ENCODE measurements around the gene SMURF1. TPM values are rescaled to one million over a fixed set of nuclear protein-coding genes. Genes with fewer than 3 reads are reported as not detected.
"Not testable (repeated sequence)": the region's sequence is repeated elsewhere in the genome, so short reads cannot be mapped to it uniquely, and the experiment has no call there.

The SMURF1 gene
- total RNA-seq, 1 experiment from 2014 or later, result 16.7 TPM

DNA sequence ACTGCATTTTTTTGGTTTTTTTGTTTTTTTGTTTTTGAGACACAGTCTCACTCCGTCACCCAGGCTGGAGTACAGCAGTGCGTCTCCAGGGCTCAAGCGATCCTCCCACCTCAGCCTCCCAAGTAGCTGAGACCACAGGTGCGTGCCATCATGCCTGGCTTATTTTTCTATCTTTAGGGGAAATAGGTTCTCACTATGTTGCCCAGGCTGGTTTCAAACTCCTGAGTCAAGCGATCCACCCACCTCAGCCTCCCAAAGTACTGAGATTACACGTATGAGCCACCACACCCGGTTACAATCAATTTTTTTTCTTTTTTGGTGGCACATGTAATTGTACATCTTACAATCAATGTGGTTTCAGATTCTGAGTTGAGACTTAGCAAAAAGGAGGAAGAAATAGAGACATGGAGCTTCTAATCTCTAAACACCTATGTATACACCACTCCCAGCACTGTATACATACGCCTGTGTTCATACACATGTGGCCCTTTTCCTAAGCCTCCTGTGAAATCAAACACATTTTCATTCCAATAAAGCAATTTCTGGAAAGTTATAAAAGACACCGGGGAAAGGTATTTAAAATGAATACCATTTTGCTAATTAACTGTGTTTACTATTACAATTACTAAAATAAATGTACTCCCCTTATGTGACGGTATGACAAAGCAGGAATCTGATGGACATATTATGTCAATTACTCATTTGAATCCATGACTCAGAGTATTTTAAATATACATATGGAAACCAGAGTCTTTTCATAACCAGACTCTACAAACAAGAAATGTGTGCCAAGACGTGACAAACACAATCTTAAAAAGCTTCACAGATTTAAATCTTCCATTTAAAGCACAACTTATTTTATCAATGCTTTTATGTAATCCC is 40.9 kb downstream of the SMURF1 start:
- Histone ChIP-seq H4K20me1 (ENCODE audit: insufficient read depth, low read depth, low read length) (no peaks in the 10 kb centered on the region), H3K9me2 (replicated peaks; ENCODE audit: insufficient read depth, low read length) (no peaks in the 10 kb centered on the region), H2AFZ (ENCODE audit: low read length) (no peak overlapping the region), H3K79me2 (ENCODE audit: low read length) (peaks cover 100% of the 10 kb centered on the region), H3K4me3 (ENCODE audit: low read length) (no peak overlapping the region), H3K4me1 (ENCODE audit: low read length) (peaks cover 90% of the 10 kb centered on the region), H3K36me3 (ENCODE audit: insufficient read depth, low read length) (peaks cover 14% of the 10 kb centered on the region; the same call in 1 of the 2 replicates), H3K9me3 (ENCODE audit: low read length) (no peaks in the 10 kb centered on the region), H3K27me3 (ENCODE audit: low read length) (no peaks in the 10 kb centered on the region), H3K9ac (ENCODE audit: low read length) (peak overlapping the region; percentile 2; the same call in 1 of the 2 replicates), H3K4me2 (ENCODE audit: low read depth, low read length, poor library complexity, severe bottlenecking) (peak overlapping the region; percentile 48), H3K27ac (ENCODE audit: low read length) (peak overlapping the region; percentile 69)
- no peak for DNase-seq

DNA sequence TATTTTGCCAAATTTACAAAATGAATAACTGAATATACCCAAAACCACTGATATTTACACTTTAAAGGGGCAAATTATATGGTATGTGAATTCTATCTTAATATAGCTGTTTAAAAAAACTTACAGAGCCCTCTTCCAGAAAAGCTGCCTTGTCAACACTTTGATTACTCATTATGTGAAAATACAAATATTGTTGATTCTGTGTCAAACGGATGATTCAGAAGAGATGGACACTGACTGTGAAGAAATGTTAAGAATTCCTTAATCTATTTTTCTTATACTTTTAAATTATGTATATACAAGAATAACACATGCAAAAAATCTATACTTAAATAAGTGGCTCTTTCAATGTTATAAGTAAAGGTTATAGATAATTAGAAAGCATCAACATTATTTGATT is 41.5 kb downstream of the SMURF1 start:
- peaks cover 14% of the 10 kb centered on the region; the same call in 1 of the 2 replicates for H3K36me3 ChIP-seq (ENCODE audit: insufficient read depth, low read length)
- no peak overlapping the region for H3K4me3 ChIP-seq (ENCODE audit: low read length)
- no peak overlapping the region for H2AFZ ChIP-seq (ENCODE audit: low read length)
- no peaks in the 10 kb centered on the region for H3K9me2 ChIP-seq (replicated peaks; ENCODE audit: insufficient read depth, low read length)
- no peak overlapping the region for H3K9ac ChIP-seq (ENCODE audit: low read length)
- DNase-seq, result no peak
- H3K9me3 ChIP-seq (ENCODE audit: low read length), result no peaks in the 10 kb centered on the region
- no peak overlapping the region for H3K4me2 ChIP-seq (ENCODE audit: low read depth, low read length, poor library complexity, severe bottlenecking)
- peak overlapping the region; percentile 69 for H3K27ac ChIP-seq (ENCODE audit: low read length)
- peaks cover 100% of the 10 kb centered on the region for H3K79me2 ChIP-seq (ENCODE audit: low read length)
- no peaks in the 10 kb centered on the region for H4K20me1 ChIP-seq (ENCODE audit: insufficient read depth, low read depth, low read length)
- no peaks in the 10 kb centered on the region for H3K27me3 ChIP-seq (ENCODE audit: low read length)
- H3K4me1 ChIP-seq (ENCODE audit: low read length), result peaks cover 90% of the 10 kb centered on the region

- H3K36me3 ChIP-seq (ENCODE audit: insufficient read depth, low read length), result peaks cover 14% of the 10 kb centered on the region; the same call in 1 of the 2 replicates
- not testable (repeated sequence) for H3K4me2 ChIP-seq (ENCODE audit: low read depth, low read length, poor library complexity, severe bottlenecking); H3K9me3 ChIP-seq (ENCODE audit: low read length); H4K20me1 ChIP-seq (ENCODE audit: insufficient read depth, low read depth, low read length); H3K4me3 ChIP-seq (ENCODE audit: low read length); H3K9me2 ChIP-seq (replicated peaks; ENCODE audit: insufficient read depth, low read length); H2AFZ ChIP-seq (ENCODE audit: low read length); H3K27ac ChIP-seq (ENCODE audit: low read length); H3K27me3 ChIP-seq (ENCODE audit: low read length); DNase-seq; H3K9ac ChIP-seq (ENCODE audit: low read length)
- peaks cover 100% of the 10 kb centered on the region for H3K79me2 ChIP-seq (ENCODE audit: low read length)
- H3K4me1 ChIP-seq (ENCODE audit: low read length), result peaks cover 90% of the 10 kb centered on the region
Measured at GRCh38 chr7:99101516-99101915, 42.4 kb downstream of the SMURF1 start.

GRCh38 chr7:99099499-99100077 is 44.3 kb downstream of the SMURF1 start:
- Histone ChIP-seq H2AFZ (ENCODE audit: low read length) (no peak overlapping the region), H3K27me3 (ENCODE audit: low read length) (no peaks in the 10 kb centered on the region), H3K79me2 (ENCODE audit: low read length) (peaks cover 98% of the 10 kb centered on the region), H3K9ac (ENCODE audit: low read length) (no peak overlapping the region), H3K4me1 (ENCODE audit: low read length) (peaks cover 87% of the 10 kb centered on the region), H3K9me2 (replicated peaks; ENCODE audit: insufficient read depth, low read length) (no peaks in the 10 kb centered on the region), H3K27ac (ENCODE audit: low read length) (peak overlapping the region; percentile 64), H3K9me3 (ENCODE audit: low read length) (no peaks in the 10 kb centered on the region), H4K20me1 (ENCODE audit: insufficient read depth, low read depth, low read length) (no peaks in the 10 kb centered on the region), H3K36me3 (ENCODE audit: insufficient read depth, low read length) (peaks cover 14% of the 10 kb centered on the region; the same call in 1 of the 2 replicates), H3K4me2 (ENCODE audit: low read depth, low read length, poor library complexity, severe bottlenecking) (peak overlapping the region; percentile 16), H3K4me3 (ENCODE audit: low read length) (no peak overlapping the region)
- no peak for DNase-seq

GRCh38 chr7:99098824-99099498 is 44.9 kb downstream of the SMURF1 start:
- H4K20me1 ChIP-seq (ENCODE audit: insufficient read depth, low read depth, low read length), result no peaks in the 10 kb centered on the region
- no peaks in the 10 kb centered on the region for H3K9me3 ChIP-seq (ENCODE audit: low read length)
- peaks cover 98% of the 10 kb centered on the region for H3K79me2 ChIP-seq (ENCODE audit: low read length)
- peak overlapping the region; percentile 64 for H3K27ac ChIP-seq (ENCODE audit: low read length)
- H3K4me2 ChIP-seq (ENCODE audit: low read depth, low read length, poor library complexity, severe bottlenecking), result peak overlapping the region; percentile 17
- peaks cover 87% of the 10 kb centered on the region for H3K4me1 ChIP-seq (ENCODE audit: low read length)
- no peak for DNase-seq
- H2AFZ ChIP-seq (ENCODE audit: low read length), result no peak overlapping the region
- H3K4me3 ChIP-seq (ENCODE audit: low read length), result no peak overlapping the region
- H3K36me3 ChIP-seq (ENCODE audit: insufficient read depth, low read length), result peaks cover 14% of the 10 kb centered on the region; the same call in 1 of the 2 replicates
- H3K9ac ChIP-seq (ENCODE audit: low read length), result no peak overlapping the region
- no peaks in the 10 kb centered on the region for H3K9me2 ChIP-seq (replicated peaks; ENCODE audit: insufficient read depth, low read length)
- H3K27me3 ChIP-seq (ENCODE audit: low read length), result no peaks in the 10 kb centered on the region

DNA sequence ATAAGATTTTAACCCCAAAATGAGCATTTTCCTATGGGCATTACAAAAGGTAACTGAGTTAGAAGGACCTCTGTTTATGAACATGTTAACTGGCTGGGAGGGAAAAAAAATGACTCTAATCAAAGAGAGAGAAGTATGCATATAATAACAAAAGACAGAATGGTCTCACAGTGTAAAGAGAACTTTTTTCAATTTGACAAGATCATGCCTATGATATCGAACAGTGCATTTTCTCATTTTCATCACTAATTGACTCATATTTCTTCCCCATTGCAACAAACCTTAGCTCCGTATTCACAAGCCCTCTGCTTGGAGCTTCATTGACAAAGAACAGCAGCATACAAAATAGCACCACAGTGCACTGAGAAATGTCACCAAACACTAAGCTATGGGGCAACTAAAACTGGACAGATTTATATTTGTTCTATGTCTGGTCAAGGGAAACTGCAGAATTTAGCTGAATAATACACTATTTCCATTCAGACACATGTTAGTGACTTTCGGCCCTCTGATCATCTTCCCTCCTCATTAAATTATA is 45.6 kb downstream of the SMURF1 start:
- Histone ChIP-seq H3K4me1 (ENCODE audit: low read length) (peaks cover 84% of the 10 kb centered on the region), H2AFZ (ENCODE audit: low read length) (no peak overlapping the region), H3K9ac (ENCODE audit: low read length) (no peak overlapping the region), H3K4me2 (ENCODE audit: low read depth, low read length, poor library complexity, severe bottlenecking) (peak overlapping the region; percentile 18), H3K36me3 (ENCODE audit: insufficient read depth, low read length) (peaks cover 14% of the 10 kb centered on the region; the same call in 1 of the 2 replicates), H3K79me2 (ENCODE audit: low read length) (peaks cover 98% of the 10 kb centered on the region), H3K9me2 (replicated peaks; ENCODE audit: insufficient read depth, low read length) (no peaks in the 10 kb centered on the region), H4K20me1 (ENCODE audit: insufficient read depth, low read depth, low read length) (no peaks in the 10 kb centered on the region), H3K9me3 (ENCODE audit: low read length) (no peaks in the 10 kb centered on the region), H3K27ac (ENCODE audit: low read length) (peak overlapping the region; percentile 64), H3K4me3 (ENCODE audit: low read length) (no peak overlapping the region), H3K27me3 (ENCODE audit: low read length) (no peaks in the 10 kb centered on the region)
- DNase-seq, result no peak

GRCh38 chr7:99097730-99098129 is 46.2 kb downstream of the SMURF1 start:
- peaks cover 14% of the 10 kb centered on the region; the same call in 1 of the 2 replicates for H3K36me3 ChIP-seq (ENCODE audit: insufficient read depth, low read length)
- no peak overlapping the region for H2AFZ ChIP-seq (ENCODE audit: low read length)
- H4K20me1 ChIP-seq (ENCODE audit: insufficient read depth, low read depth, low read length), result no peaks in the 10 kb centered on the region
- no peaks in the 10 kb centered on the region for H3K9me3 ChIP-seq (ENCODE audit: low read length)
- H3K4me3 ChIP-seq (ENCODE audit: low read length), result no peak overlapping the region
- no peak overlapping the region; the same call in 1 of the 2 replicates for H3K9ac ChIP-seq (ENCODE audit: low read length)
- peak overlapping the region; percentile 64 for H3K27ac ChIP-seq (ENCODE audit: low read length)
- H3K9me2 ChIP-seq (replicated peaks; ENCODE audit: insufficient read depth, low read length), result no peaks in the 10 kb centered on the region
- DNase-seq, result no peak
- H3K4me2 ChIP-seq (ENCODE audit: low read depth, low read length, poor library complexity, severe bottlenecking), result peak overlapping the region; percentile 18
- H3K4me1 ChIP-seq (ENCODE audit: low read length), result peaks cover 80% of the 10 kb centered on the region
- no peaks in the 10 kb centered on the region for H3K27me3 ChIP-seq (ENCODE audit: low read length)
- H3K79me2 ChIP-seq (ENCODE audit: low read length), result peaks cover 98% of the 10 kb centered on the region

Measured in Karpas-422 (cell line).